NT2/D1 (cell line): ENCODE measurements around the gene NAA60.

Source experiments
- SUZ12 ChIP-seq: IDR thresholded peaks from 2 replicates; pipeline ENCODE4 v1.6.1; 2011; ENCODE audit not compliant: insufficient read length, insufficient read depth; ENCODE audit errors: extremely low read depth
- YY1 ChIP-seq: IDR thresholded peaks from 2 replicates; pipeline ENCODE4 v1.6.1; 2011; ENCODE audit not compliant: insufficient read length, insufficient read depth
- ZNF274 ChIP-seq: IDR thresholded peaks from 2 replicates; pipeline ENCODE4 v1.6.1; 2011; ENCODE audit warnings: mild to moderate bottlenecking, low read depth, low read length

DNA sequence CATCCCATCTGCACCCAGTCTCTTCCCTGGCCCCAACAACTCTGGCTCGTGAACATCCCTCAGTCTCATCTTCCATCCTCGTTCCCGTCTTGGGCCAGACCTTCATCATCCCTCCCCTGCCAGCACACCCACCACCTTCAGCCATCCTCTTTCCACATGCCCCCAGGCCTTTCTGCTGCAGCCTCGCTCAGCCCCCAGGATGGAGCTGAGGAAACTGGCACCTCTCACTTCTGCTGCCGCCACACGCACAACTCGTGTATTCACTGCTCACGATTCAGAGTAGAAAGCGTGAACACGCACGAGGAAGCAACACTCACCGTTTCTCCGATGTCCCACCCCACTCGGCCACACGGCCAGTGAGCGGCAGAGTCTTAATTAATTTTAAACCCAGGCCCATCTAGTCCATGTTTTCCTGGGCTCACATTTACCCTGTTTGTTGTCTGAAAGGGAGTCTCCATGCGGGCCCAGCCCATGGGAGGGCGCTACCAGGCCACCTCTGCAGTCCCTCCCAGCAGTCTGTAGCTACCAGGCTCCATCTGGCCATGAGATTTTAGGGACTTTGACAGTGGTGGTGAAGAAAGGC is 39.3 kb downstream of the NAA60 start:
- TF ChIP-seq ZNF274 (no peak), YY1 (no peak), SUZ12 (no peak)
